ENCODE measurements around the gene ARID1B. TPM values are rescaled to one million over a fixed set of nuclear protein-coding genes. Genes with fewer than 3 reads are reported as not detected.

Gene ARID1B
- total RNA-seq, 1 experiment from 2014 or later = 91.7 TPM

DNA sequence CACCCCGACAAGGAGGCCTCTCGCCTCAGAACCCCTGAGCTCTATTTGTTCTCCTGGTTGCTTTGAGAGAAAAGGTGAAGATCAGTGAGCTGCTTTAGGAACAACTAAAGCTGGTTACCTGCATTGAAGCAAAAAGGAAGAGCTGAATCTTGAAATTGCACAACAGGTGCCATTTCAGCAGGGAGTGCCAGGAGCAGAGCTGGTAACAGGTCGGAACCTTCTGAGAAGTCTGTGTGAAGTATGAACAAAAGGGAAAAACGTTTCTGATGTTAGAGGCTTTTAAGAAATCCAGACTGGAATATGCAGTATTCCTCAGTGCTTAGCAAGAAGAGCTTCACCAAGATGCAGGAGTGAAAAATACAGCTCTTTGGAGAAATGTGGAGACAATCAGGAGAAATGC, 382.2 kb downstream of the ARID1B start:
- intact Hi-C loops (cut with micrococcal nuclease; ENCODE audit: unreplicated experiment) (no loop called here), in situ Hi-C loops (cut with HindIII; ENCODE audit: low pct_unique_long_range_greater_than_20kb, low sequenced_read_pairs) (no loop called here)
- Histone ChIP-seq H3K36me3 (ENCODE audit: control insufficient read depth, insufficient read depth, low read length) (peaks cover 8% of the 10 kb centered on the region; the same call in 1 of the 2 replicates), H3K4me1 (ENCODE audit: control insufficient read depth, insufficient read depth, low read length) (no peaks in the 10 kb centered on the region), H3K4me3 (ENCODE audit: low read depth in 2 of 2, low read length in 2 of 2) (no peak overlapping the region), H3K9me3 (ENCODE audit: control insufficient read depth, insufficient read depth, low read depth, low read length) (no peaks in the 10 kb centered on the region), H3K27me3 (ENCODE audit: control insufficient read depth, insufficient read depth, low read length) (no peaks in the 10 kb centered on the region), H3K27ac (ENCODE audit: low read length) (no peak overlapping the region)
- ChIA-PET POLR2A (interaction anchor here (0.6 kb wide), 1 partner anchor 35 kb away, joined by 4 read pairs; no protein-coding TSS in a partner anchor), CTCF (interaction anchor here (0.7 kb wide), 1 partner anchor 24 kb away, joined by 3 read pairs; no protein-coding TSS in a partner anchor)
- DNase-seq (ENCODE audit: low read depth, low spot score) (no peak), ATAC-seq (no peak)
- no TSS peak for BruUV-seq (replicated peaks)
- TF ChIP-seq SIN3A (IDR thresholded peaks at IDR 0.05; ENCODE audit: borderline replicate concordance, insufficient read depth, low read depth, low read length) = no peak
- TF ChIP-seq, protein P1, sequence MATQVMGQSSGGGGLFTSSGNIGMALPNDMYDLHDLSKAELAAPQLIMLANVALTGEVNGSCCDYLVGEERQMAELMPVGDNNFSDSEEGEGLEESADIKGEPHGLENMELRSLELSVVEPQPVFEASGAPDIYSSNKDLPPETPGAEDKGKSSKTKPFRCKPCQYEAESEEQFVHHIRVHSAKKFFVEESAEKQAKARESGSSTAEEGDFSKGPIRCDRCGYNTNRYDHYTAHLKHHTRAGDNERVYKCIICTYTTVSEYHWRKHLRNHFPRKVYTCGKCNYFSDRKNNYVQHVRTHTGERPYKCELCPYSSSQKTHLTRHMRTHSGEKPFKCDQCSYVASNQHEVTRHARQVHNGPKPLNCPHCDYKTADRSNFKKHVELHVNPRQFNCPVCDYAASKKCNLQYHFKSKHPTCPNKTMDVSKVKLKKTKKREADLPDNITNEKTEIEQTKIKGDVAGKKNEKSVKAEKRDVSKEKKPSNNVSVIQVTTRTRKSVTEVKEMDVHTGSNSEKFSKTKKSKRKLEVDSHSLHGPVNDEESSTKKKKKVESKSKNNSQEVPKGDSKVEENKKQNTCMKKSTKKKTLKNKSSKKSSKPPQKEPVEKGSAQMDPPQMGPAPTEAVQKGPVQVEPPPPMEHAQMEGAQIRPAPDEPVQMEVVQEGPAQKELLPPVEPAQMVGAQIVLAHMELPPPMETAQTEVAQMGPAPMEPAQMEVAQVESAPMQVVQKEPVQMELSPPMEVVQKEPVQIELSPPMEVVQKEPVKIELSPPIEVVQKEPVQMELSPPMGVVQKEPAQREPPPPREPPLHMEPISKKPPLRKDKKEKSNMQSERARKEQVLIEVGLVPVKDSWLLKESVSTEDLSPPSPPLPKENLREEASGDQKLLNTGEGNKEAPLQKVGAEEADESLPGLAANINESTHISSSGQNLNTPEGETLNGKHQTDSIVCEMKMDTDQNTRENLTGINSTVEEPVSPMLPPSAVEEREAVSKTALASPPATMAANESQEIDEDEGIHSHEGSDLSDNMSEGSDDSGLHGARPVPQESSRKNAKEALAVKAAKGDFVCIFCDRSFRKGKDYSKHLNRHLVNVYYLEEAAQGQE (IDR thresholded peaks at IDR 0.05; ENCODE audit: insufficient read depth in 1 of 2, low read depth in 2 of 2, low read length in 1 of 2) = no peak
- TF ChIP-seq, protein P2, sequence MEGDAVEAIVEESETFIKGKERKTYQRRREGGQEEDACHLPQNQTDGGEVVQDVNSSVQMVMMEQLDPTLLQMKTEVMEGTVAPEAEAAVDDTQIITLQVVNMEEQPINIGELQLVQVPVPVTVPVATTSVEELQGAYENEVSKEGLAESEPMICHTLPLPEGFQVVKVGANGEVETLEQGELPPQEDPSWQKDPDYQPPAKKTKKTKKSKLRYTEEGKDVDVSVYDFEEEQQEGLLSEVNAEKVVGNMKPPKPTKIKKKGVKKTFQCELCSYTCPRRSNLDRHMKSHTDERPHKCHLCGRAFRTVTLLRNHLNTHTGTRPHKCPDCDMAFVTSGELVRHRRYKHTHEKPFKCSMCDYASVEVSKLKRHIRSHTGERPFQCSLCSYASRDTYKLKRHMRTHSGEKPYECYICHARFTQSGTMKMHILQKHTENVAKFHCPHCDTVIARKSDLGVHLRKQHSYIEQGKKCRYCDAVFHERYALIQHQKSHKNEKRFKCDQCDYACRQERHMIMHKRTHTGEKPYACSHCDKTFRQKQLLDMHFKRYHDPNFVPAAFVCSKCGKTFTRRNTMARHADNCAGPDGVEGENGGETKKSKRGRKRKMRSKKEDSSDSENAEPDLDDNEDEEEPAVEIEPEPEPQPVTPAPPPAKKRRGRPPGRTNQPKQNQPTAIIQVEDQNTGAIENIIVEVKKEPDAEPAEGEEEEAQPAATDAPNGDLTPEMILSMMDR (IDR thresholded peaks at IDR 0.05) = no peak
- no peak for TF ChIP-seq TCF7L2 (IDR thresholded peaks at IDR 0.05; ENCODE audit: low read depth, low read length)
- no peak for TF ChIP-seq POLR2AphosphoS5 (IDR thresholded peaks at IDR 0.05; ENCODE audit: low read depth, low read length)

DNA sequence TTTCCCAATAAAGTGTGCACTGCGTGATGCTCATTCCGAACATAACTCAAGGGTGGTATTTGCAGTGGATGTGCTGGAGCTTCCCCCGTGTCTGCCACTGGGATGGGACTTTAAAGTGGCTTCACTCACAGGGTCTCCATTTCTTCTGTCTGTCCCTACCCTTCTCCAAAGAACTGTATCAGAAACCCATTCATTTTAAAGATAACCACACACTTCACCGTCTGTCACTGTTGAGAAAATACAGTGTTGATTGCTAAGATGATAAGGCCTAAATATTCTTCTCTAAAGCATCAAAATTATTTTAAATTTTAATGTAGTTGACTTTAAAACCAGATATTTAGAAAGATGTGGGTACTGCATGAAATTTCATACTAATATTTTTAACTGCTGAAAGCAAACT, 384.7 kb downstream of the ARID1B start:
- in situ Hi-C loops (cut with HindIII; ENCODE audit: low pct_unique_long_range_greater_than_20kb, low sequenced_read_pairs) = no loop called here
- H3K27ac ChIP-seq (ENCODE audit: low read length) = no peak overlapping the region
- no TSS peak for BruUV-seq (replicated peaks)

More for the DNA sequence above, 384.7 kb downstream of the ARID1B start:
- TF ChIP-seq SIN3A (IDR thresholded peaks at IDR 0.05; ENCODE audit: borderline replicate concordance, insufficient read depth, low read depth, low read length) = no peak
- TF ChIP-seq, protein P2 (IDR thresholded peaks at IDR 0.05) = no peak
- no peak for TF ChIP-seq TCF7L2 (IDR thresholded peaks at IDR 0.05; ENCODE audit: low read depth, low read length)
- TF ChIP-seq, protein P1 (IDR thresholded peaks at IDR 0.05; ENCODE audit: insufficient read depth in 1 of 2, low read depth in 2 of 2, low read length in 1 of 2) = no peak
- TF ChIP-seq POLR2AphosphoS5 (IDR thresholded peaks at IDR 0.05; ENCODE audit: low read depth, low read length) = no peak
- Histone ChIP-seq H3K27me3 (ENCODE audit: control insufficient read depth, insufficient read depth, low read length) (no peaks in the 10 kb centered on the region), H3K36me3 (ENCODE audit: control insufficient read depth, insufficient read depth, low read length) (0 out of 2 replicates have a peak, but pooled peaks cover 2% of the 10 kb centered on the region), H3K4me3 (ENCODE audit: low read depth in 2 of 2, low read length in 2 of 2) (no peak overlapping the region), H3K9me3 (ENCODE audit: control insufficient read depth, insufficient read depth, low read depth, low read length) (no peaks in the 10 kb centered on the region), H3K4me1 (ENCODE audit: control insufficient read depth, insufficient read depth, low read length) (no peaks in the 10 kb centered on the region)
- ATAC-seq = no peak
- ChIA-PET POLR2A (no interaction called here), CTCF (no interaction called here)
- DNase-seq (ENCODE audit: low read depth, low spot score) = no peak
- intact Hi-C loops (cut with micrococcal nuclease; ENCODE audit: unreplicated experiment) = no loop called here
